ENCODE data around the gene LRRC17. TPM values are rescaled to one million over a fixed set of nuclear protein-coding genes. Genes with fewer than 3 reads are reported as not detected.
A peak's percentile ranks its signal among the peaks of the same experiment; 100 is the strongest.

The LRRC17 gene
- total RNA-seq, 1 experiment from 2014 or later = 0.39 TPM

DNA sequence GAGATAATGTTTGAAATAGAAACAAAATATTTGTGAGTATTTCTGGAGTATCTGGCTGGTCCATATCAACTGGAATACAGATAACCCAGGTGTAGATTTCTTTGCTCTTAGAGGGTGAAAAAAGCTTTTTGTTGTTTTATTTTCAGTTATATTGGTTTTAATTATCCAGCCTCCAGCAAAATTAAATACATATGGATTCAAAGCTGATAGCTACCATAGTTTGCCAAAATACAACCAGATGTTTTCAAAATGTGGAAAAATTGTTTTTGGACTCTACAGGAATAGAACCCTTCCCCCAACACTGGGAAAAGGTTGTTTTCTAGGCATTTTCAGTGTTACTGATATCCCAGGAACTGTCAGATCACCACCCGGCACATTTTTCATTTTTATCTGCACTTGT, 30.1 kb downstream of the LRRC17 start:
- H3K36me3 ChIP-seq (ENCODE audit: control insufficient read depth, insufficient read depth, low read length) = no peaks in the 10 kb centered on the region
- BruUV-seq (replicated peaks) = no TSS peak
- H3K4me1 ChIP-seq (ENCODE audit: control insufficient read depth, insufficient read depth, low read length) = no peaks in the 10 kb centered on the region; the same call in 1 of the 2 replicates
- intact Hi-C loops (cut with micrococcal nuclease; ENCODE audit: unreplicated experiment) = no loop called here
- H3K27ac ChIP-seq (ENCODE audit: low read length) = no peak overlapping the region
- ChIA-PET POLR2A (no interaction called here), CTCF (no interaction called here)
- H3K9me3 ChIP-seq (ENCODE audit: control insufficient read depth, insufficient read depth, low read depth, low read length) = no peaks in the 10 kb centered on the region
- H3K27me3 ChIP-seq (ENCODE audit: control insufficient read depth, insufficient read depth, low read length) = no peaks in the 10 kb centered on the region
- ATAC-seq = no peak
- in situ Hi-C loops (cut with HindIII; ENCODE audit: low pct_unique_long_range_greater_than_20kb, low sequenced_read_pairs) = no loop called here
- no peak for DNase-seq (ENCODE audit: low read depth, low spot score)
- TF ChIP-seq TCF7L2 (IDR thresholded peaks at IDR 0.05; ENCODE audit: low read depth, low read length) (no peak), SIN3A (IDR thresholded peaks at IDR 0.05; ENCODE audit: borderline replicate concordance, insufficient read depth, low read depth, low read length) (no peak), POLR2AphosphoS5 (IDR thresholded peaks at IDR 0.05; ENCODE audit: low read depth, low read length) (no peak)
- TF ChIP-seq, protein P1, sequence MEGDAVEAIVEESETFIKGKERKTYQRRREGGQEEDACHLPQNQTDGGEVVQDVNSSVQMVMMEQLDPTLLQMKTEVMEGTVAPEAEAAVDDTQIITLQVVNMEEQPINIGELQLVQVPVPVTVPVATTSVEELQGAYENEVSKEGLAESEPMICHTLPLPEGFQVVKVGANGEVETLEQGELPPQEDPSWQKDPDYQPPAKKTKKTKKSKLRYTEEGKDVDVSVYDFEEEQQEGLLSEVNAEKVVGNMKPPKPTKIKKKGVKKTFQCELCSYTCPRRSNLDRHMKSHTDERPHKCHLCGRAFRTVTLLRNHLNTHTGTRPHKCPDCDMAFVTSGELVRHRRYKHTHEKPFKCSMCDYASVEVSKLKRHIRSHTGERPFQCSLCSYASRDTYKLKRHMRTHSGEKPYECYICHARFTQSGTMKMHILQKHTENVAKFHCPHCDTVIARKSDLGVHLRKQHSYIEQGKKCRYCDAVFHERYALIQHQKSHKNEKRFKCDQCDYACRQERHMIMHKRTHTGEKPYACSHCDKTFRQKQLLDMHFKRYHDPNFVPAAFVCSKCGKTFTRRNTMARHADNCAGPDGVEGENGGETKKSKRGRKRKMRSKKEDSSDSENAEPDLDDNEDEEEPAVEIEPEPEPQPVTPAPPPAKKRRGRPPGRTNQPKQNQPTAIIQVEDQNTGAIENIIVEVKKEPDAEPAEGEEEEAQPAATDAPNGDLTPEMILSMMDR (IDR thresholded peaks at IDR 0.05) = no peak
- TF ChIP-seq, protein P2, sequence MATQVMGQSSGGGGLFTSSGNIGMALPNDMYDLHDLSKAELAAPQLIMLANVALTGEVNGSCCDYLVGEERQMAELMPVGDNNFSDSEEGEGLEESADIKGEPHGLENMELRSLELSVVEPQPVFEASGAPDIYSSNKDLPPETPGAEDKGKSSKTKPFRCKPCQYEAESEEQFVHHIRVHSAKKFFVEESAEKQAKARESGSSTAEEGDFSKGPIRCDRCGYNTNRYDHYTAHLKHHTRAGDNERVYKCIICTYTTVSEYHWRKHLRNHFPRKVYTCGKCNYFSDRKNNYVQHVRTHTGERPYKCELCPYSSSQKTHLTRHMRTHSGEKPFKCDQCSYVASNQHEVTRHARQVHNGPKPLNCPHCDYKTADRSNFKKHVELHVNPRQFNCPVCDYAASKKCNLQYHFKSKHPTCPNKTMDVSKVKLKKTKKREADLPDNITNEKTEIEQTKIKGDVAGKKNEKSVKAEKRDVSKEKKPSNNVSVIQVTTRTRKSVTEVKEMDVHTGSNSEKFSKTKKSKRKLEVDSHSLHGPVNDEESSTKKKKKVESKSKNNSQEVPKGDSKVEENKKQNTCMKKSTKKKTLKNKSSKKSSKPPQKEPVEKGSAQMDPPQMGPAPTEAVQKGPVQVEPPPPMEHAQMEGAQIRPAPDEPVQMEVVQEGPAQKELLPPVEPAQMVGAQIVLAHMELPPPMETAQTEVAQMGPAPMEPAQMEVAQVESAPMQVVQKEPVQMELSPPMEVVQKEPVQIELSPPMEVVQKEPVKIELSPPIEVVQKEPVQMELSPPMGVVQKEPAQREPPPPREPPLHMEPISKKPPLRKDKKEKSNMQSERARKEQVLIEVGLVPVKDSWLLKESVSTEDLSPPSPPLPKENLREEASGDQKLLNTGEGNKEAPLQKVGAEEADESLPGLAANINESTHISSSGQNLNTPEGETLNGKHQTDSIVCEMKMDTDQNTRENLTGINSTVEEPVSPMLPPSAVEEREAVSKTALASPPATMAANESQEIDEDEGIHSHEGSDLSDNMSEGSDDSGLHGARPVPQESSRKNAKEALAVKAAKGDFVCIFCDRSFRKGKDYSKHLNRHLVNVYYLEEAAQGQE (IDR thresholded peaks at IDR 0.05; ENCODE audit: insufficient read depth in 1 of 2, low read depth in 2 of 2, low read length in 1 of 2) = no peak
- no peak overlapping the region for H3K4me3 ChIP-seq (ENCODE audit: low read depth in 2 of 2, low read length in 2 of 2)

DNA sequence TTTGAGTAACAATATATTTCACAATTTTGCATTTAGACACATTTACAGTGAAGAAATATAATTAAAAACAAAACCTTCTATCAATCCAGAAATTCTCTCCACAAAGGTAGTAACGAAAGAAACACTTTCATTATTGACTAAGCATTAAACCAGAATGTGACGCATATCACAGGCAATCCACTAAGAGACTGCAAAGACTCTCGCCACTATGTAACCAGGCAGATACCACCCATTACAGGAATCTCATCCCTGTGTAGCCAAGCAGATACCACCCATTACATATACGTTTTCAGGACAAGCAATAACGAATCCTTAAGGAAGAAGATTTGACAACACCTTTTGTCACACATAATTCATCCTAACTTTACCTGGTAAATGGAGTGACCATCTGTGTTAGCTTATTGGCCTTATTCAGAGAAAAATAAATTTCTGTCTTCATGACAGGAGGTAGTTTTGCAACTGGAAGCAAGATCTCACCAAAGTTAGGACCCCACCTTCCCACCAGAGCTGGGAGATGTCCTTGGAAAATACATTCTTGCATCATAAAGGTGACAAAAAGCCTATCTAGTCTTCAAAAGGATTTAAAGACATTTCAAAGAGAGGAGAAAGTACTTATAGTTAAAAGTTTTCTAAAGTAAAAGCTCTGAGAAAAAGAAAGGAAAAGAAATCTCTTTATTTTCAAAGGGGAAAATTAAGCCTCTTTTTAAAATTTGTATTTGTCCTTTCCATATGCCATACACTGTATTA, 30.8 kb downstream of the LRRC17 start:
- peak overlapping the region; percentile 49; the same call in 1 of the 2 replicates for H3K27ac ChIP-seq (ENCODE audit: low read length)
- ChIA-PET CTCF (no interaction called here), POLR2A (no interaction called here)
- intact Hi-C loops (cut with micrococcal nuclease; ENCODE audit: unreplicated experiment) = no loop called here
- DNase-seq (ENCODE audit: low read depth, low spot score) (no peak), ATAC-seq (no peak)
- H3K9me3 ChIP-seq (ENCODE audit: control insufficient read depth, insufficient read depth, low read depth, low read length) = no peaks in the 10 kb centered on the region
- TF ChIP-seq SIN3A (IDR thresholded peaks at IDR 0.05; ENCODE audit: borderline replicate concordance, insufficient read depth, low read depth, low read length) = no peak
- TF ChIP-seq, protein P1 (IDR thresholded peaks at IDR 0.05) = no peak
- TF ChIP-seq POLR2AphosphoS5 (IDR thresholded peaks at IDR 0.05; ENCODE audit: low read depth, low read length) = no peak
- no peak for TF ChIP-seq TCF7L2 (IDR thresholded peaks at IDR 0.05; ENCODE audit: low read depth, low read length)
- TF ChIP-seq, protein P2 (IDR thresholded peaks at IDR 0.05; ENCODE audit: insufficient read depth in 1 of 2, low read depth in 2 of 2, low read length in 1 of 2) = no peak
- H3K4me1 ChIP-seq (ENCODE audit: control insufficient read depth, insufficient read depth, low read length) = no peaks in the 10 kb centered on the region; the same call in 1 of the 2 replicates
- H3K36me3 ChIP-seq (ENCODE audit: control insufficient read depth, insufficient read depth, low read length) = no peaks in the 10 kb centered on the region
- H3K27me3 ChIP-seq (ENCODE audit: control insufficient read depth, insufficient read depth, low read length) = no peaks in the 10 kb centered on the region
- H3K4me3 ChIP-seq (ENCODE audit: low read depth in 2 of 2, low read length in 2 of 2) = no peak overlapping the region
- BruUV-seq (replicated peaks) = no TSS peak
- in situ Hi-C loops (cut with HindIII; ENCODE audit: low pct_unique_long_range_greater_than_20kb, low sequenced_read_pairs) = no loop called here

All from Panc1 (cell line).